ENCODE data around the gene PDK2.

PDK2 gene

DNA sequence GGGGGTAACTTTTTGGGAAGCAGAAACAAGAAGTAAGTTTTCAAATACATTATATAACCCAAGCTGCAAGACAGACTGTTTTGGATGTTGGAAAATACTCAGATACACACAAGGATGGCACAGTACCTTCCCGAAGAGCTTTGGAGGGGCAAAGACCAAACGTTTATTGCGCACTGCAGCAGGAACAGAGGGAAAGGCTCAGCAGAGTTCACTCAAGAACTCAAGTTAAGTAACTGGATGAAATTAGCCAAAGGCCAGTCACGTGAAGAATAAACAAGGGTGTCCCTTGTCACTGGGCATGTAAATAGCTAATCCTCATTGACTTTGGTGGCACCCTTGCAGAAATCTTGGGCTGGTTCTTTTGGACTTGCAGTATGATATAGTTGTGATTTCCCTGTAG, 2.8 kb downstream of the PDK2 start:
- DNase-seq: no peak
- Histone ChIP-seq H3K36me3 (ENCODE audit: control insufficient read depth in 4 of 4, insufficient read depth in 4 of 4, low read length in 3 of 4) (peaks cover 0 to 31% (median 23%) of the 10 kb centered on the region in 4 experiments), H3K4me1 (ENCODE audit: control extremely low read depth in 1 of 4, control insufficient read depth in 4 of 4, insufficient read depth in 4 of 4, low read length in 3 of 4) (peaks cover 0 to 24% (median 22%) of the 10 kb centered on the region in 4 experiments), H3K4me3 (ENCODE audit: control insufficient read depth in 1 of 7, extremely low read depth in 1 of 7, insufficient read depth in 4 of 7, low read depth in 2 of 7, low read length in 6 of 7) (no peak overlapping the region), H3K9me3 (ENCODE audit: control extremely low read depth in 1 of 5, control insufficient read depth in 4 of 5, insufficient read depth in 2 of 5, low read depth in 1 of 5, low read length in 4 of 5) (no peaks in the 10 kb centered on the region), H3K27ac (ENCODE audit: insufficient read depth in 1 of 2, low read depth in 1 of 2, low read length in 2 of 2, poor library complexity in 1 of 2, severe bottlenecking in 2 of 2) (no peak overlapping the region), H3K27me3 (replicated peaks in 2 of 5; ENCODE audit: control insufficient read depth in 4 of 5, insufficient read depth in 5 of 5, low read length in 4 of 5) (no peaks in the 10 kb centered on the region)
- ChIA-PET CTCF (interaction anchor here (1.0 to 11.8 kb wide), 4 partner anchors 10 to 63 kb away, joined by 3 to 134 read pairs (median 8); no protein-coding TSS in a partner anchor), POLR2A (no interaction called here)
- 95% methylated on average over 4 of the region's 4 CpGs for WGBS (ENCODE audit: insufficient coverage)

DNA sequence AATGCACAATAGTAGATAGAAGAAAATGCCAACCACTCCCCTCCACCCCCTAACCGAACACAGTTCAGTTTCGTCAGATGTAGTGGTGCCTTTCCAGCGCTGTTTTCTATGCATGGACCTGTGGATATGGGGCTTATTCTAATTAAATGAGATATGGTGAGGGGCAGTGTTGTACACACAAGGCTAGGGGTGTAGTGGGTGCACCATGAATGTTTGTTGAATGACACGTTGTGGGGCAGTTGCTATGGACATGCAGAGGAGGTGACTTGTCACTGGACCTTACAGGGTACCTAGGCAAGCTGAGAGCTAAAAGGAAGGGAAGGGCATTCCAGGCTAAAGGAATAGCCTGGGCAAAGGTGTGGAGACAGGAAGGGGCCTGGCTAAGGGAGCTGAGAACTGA, 3.4 kb downstream of the PDK2 start:
- Histone ChIP-seq H3K27ac (ENCODE audit: insufficient read depth in 1 of 2, low read depth in 1 of 2, low read length in 2 of 2, poor library complexity in 1 of 2, severe bottlenecking in 2 of 2) (no peak overlapping the region), H3K36me3 (ENCODE audit: control insufficient read depth in 4 of 4, insufficient read depth in 4 of 4, low read length in 3 of 4) (peaks cover 0 to 31% (median 26%) of the 10 kb centered on the region in 4 experiments), H3K4me1 (ENCODE audit: control extremely low read depth in 1 of 4, control insufficient read depth in 4 of 4, insufficient read depth in 4 of 4, low read length in 3 of 4) (peaks cover 0 to 24% (median 22%) of the 10 kb centered on the region in 4 experiments), H3K4me3 (ENCODE audit: control insufficient read depth in 1 of 7, extremely low read depth in 1 of 7, insufficient read depth in 4 of 7, low read depth in 2 of 7, low read length in 6 of 7) (no peak overlapping the region), H3K27me3 (replicated peaks in 2 of 5; ENCODE audit: control insufficient read depth in 4 of 5, insufficient read depth in 5 of 5, low read length in 4 of 5) (no peaks in the 10 kb centered on the region), H3K9me3 (ENCODE audit: control extremely low read depth in 1 of 5, control insufficient read depth in 4 of 5, insufficient read depth in 2 of 5, low read depth in 1 of 5, low read length in 4 of 5) (no peaks in the 10 kb centered on the region)
- 100% methylated on average over 1 of the region's 4 CpGs for WGBS (ENCODE audit: insufficient coverage)
- CTCF ChIA-PET: interaction anchor here (1.0 to 11.8 kb wide), 3 partner anchors 15 to 62 kb away, joined by 3 to 134 read pairs (median 5); no protein-coding TSS in a partner anchor
- no peak for DNase-seq
- POLR2A ChIA-PET: interaction anchor here (0.5 kb wide), 1 partner anchor 202 kb away, joined by 4 read pairs; no protein-coding TSS in a partner anchor

GRCh38 chr17:50099003-50099402, 3.9 kb downstream of the PDK2 start:
- Histone ChIP-seq H3K4me3 (ENCODE audit: control insufficient read depth in 1 of 7, extremely low read depth in 1 of 7, insufficient read depth in 4 of 7, low read depth in 2 of 7, low read length in 6 of 7) (no peak overlapping the region), H3K27me3 (replicated peaks in 2 of 5; ENCODE audit: control insufficient read depth in 4 of 5, insufficient read depth in 5 of 5, low read length in 4 of 5) (no peaks in the 10 kb centered on the region), H3K27ac (ENCODE audit: insufficient read depth in 1 of 2, low read depth in 1 of 2, low read length in 2 of 2, poor library complexity in 1 of 2, severe bottlenecking in 2 of 2) (no peak overlapping the region), H3K9me3 (ENCODE audit: control extremely low read depth in 1 of 5, control insufficient read depth in 4 of 5, insufficient read depth in 2 of 5, low read depth in 1 of 5, low read length in 4 of 5) (no peaks in the 10 kb centered on the region), H3K4me1 (ENCODE audit: control extremely low read depth in 1 of 4, control insufficient read depth in 4 of 4, insufficient read depth in 4 of 4, low read length in 3 of 4) (peaks cover 0 to 24% (median 21%) of the 10 kb centered on the region in 4 experiments), H3K36me3 (ENCODE audit: control insufficient read depth in 4 of 4, insufficient read depth in 4 of 4, low read length in 3 of 4) (peaks cover 0 to 35% (median 26%) of the 10 kb centered on the region in 4 experiments)
- ChIA-PET POLR2A (no interaction called here), CTCF (interaction anchor here (1.5 to 11.8 kb wide), 2 partner anchors 15 to 63 kb away, joined by 4 to 134 read pairs; no protein-coding TSS in a partner anchor)
- WGBS (ENCODE audit: insufficient coverage): 100% methylated on average over 1 of the region's 5 CpGs
- DNase-seq: no peak

DNA sequence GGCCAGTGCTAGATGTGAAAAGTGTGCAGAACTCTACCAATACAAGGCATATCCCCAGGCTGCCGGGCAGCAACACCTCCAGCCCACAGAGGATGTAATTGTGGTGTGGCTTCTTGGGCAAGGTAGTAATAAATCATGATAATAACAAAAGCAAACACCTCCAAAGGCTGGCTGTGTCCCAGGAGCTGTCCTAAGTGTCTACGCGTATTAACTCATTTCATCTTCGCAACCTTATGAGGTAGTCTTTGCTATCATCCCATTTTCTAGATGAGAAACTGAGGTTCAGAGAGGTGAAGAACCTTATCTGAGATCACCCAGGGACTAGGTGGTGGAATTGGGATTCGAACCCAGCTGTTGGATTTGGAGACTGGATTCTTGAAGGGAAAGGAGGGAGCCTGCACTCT, 5.3 kb downstream of the PDK2 start:
- Histone ChIP-seq H3K9me3 (ENCODE audit: control extremely low read depth in 1 of 5, control insufficient read depth in 4 of 5, insufficient read depth in 2 of 5, low read depth in 1 of 5, low read length in 4 of 5) (no peaks in the 10 kb centered on the region), H3K27ac (ENCODE audit: insufficient read depth in 1 of 2, low read depth in 1 of 2, low read length in 2 of 2, poor library complexity in 1 of 2, severe bottlenecking in 2 of 2) (no peak overlapping the region), H3K4me1 (ENCODE audit: control extremely low read depth in 1 of 4, control insufficient read depth in 4 of 4, insufficient read depth in 4 of 4, low read length in 3 of 4) (peaks cover 0 to 16% (median 15%) of the 10 kb centered on the region in 4 experiments), H3K36me3 (ENCODE audit: control insufficient read depth in 4 of 4, insufficient read depth in 4 of 4, low read length in 3 of 4) (peaks cover 0 to 47% (median 28%) of the 10 kb centered on the region in 4 experiments), H3K27me3 (replicated peaks in 2 of 5; ENCODE audit: control insufficient read depth in 4 of 5, insufficient read depth in 5 of 5, low read length in 4 of 5) (no peaks in the 10 kb centered on the region), H3K4me3 (ENCODE audit: control insufficient read depth in 1 of 7, extremely low read depth in 1 of 7, insufficient read depth in 4 of 7, low read depth in 2 of 7, low read length in 6 of 7) (no peak overlapping the region)
- POLR2A ChIA-PET: no interaction called here
- no peak for DNase-seq
- WGBS (ENCODE audit: insufficient coverage): 100% methylated on average over 1 of the region's 5 CpGs
- CTCF ChIA-PET: interaction anchor here (1.0 to 11.8 kb wide), 4 partner anchors 9 to 61 kb away, joined by 3 to 134 read pairs (median 4); no protein-coding TSS in a partner anchor

DNA sequence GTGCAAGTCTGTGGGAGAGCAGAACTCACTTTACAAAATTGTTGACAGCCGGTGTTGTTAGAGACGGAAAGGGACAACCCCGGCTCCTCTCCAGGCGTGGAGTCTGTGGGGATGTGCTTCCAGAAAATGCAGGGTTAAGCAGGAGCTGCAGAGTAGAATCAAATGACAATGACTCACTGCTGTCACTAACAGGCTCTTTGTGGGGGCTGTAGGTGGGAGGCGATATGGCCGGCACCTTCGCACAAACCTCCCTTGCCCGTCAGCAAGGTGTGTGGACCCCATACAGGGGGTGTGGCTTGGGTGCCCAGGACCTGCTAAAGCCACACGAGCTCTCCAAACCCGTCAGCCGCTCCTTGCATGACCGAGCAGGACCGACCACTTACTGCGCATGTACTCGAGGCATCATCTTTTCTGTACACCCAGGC, 5.8 kb downstream of the PDK2 start:
- 98% methylated on average over 15 of the region's 15 CpGs for WGBS (ENCODE audit: insufficient coverage)
- DNase-seq: no peak
- H3K4me3 ChIP-seq (ENCODE audit: control insufficient read depth in 1 of 7, extremely low read depth in 1 of 7, insufficient read depth in 4 of 7, low read depth in 2 of 7, low read length in 6 of 7): no peak overlapping the region

DNA sequence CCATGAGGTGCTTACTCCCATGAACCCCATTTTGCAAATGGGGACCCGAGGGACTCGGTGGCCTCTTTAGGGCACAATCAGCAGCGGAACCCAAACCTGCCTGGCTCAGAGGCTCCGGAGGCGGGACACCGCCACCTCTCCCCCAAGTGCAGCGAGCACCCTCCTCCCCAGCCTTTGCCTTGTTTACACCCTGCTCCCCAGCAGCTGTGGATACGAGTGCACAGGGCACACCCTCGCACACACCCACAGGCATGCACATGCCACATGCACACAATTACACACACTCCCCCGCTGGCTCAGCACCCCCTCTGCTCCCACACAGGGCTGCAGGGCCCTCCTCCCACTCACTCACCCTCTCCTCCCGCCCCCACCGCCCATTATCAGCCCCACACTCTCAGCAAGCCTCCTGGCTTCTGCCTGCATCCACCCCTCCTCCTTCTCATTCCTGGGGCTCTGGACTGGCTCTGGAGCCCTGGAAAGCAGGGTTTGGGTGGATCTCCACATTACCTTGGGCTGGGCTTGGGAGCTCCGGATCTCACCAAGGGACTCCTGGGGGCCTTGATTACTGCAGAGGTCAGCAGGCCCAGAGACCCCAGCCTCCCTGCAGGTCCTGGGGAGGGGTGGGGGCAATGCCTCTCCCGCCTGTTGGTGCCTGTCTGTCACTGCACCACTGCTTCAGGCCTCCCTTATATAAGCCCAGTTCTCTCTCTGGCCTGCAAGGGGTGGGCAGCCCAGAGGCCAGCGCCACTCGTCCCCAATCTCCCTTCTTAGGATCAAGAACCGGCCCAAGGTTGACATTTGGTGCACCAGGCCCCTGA, 6.4 kb downstream of the PDK2 start:
- ChIA-PET POLR2A (no interaction called here), CTCF (interaction anchor here (0.6 to 11.8 kb wide), 4 partner anchors 10 to 45 kb away, joined by 3 to 134 read pairs (median 4); no protein-coding TSS in a partner anchor)
- H3K4me3 ChIP-seq (ENCODE audit: control insufficient read depth in 1 of 7, extremely low read depth in 1 of 7, insufficient read depth in 4 of 7, low read depth in 2 of 7, low read length in 6 of 7): no peak overlapping the region
- peaks cover under 1 to 56% (median 32%) of the 10 kb centered on the region in 4 experiments for H3K36me3 ChIP-seq (ENCODE audit: control insufficient read depth in 4 of 4, insufficient read depth in 4 of 4, low read length in 3 of 4)
- WGBS (ENCODE audit: insufficient coverage): 97% methylated on average over 16 of the region's 17 CpGs
- peaks cover 0 to 6% (median 5%) of the 10 kb centered on the region in 4 experiments for H3K4me1 ChIP-seq (ENCODE audit: control extremely low read depth in 1 of 4, control insufficient read depth in 4 of 4, insufficient read depth in 4 of 4, low read length in 3 of 4)
- no peak for DNase-seq
- H3K9me3 ChIP-seq (ENCODE audit: control extremely low read depth in 1 of 5, control insufficient read depth in 4 of 5, insufficient read depth in 2 of 5, low read depth in 1 of 5, low read length in 4 of 5): no peaks in the 10 kb centered on the region
- no peak overlapping the region for H3K27ac ChIP-seq (ENCODE audit: insufficient read depth in 1 of 2, low read depth in 1 of 2, low read length in 2 of 2, poor library complexity in 1 of 2, severe bottlenecking in 2 of 2)
- no peaks in the 10 kb centered on the region for H3K27me3 ChIP-seq (replicated peaks in 2 of 5; ENCODE audit: control insufficient read depth in 4 of 5, insufficient read depth in 5 of 5, low read length in 4 of 5)

More for the DNA sequence above, 5.8 kb downstream of the PDK2 start:
- H3K4me1 ChIP-seq (ENCODE audit: control extremely low read depth in 1 of 4, control insufficient read depth in 4 of 4, insufficient read depth in 4 of 4, low read length in 3 of 4): peaks cover 0 to 11% (median 11%) of the 10 kb centered on the region in 4 experiments
- no peak overlapping the region for H3K27ac ChIP-seq (ENCODE audit: insufficient read depth in 1 of 2, low read depth in 1 of 2, low read length in 2 of 2, poor library complexity in 1 of 2, severe bottlenecking in 2 of 2)
- no peaks in the 10 kb centered on the region for H3K9me3 ChIP-seq (ENCODE audit: control extremely low read depth in 1 of 5, control insufficient read depth in 4 of 5, insufficient read depth in 2 of 5, low read depth in 1 of 5, low read length in 4 of 5)
- peaks cover 0 to 52% (median 29%) of the 10 kb centered on the region in 4 experiments for H3K36me3 ChIP-seq (ENCODE audit: control insufficient read depth in 4 of 4, insufficient read depth in 4 of 4, low read length in 3 of 4)
- no peaks in the 10 kb centered on the region for H3K27me3 ChIP-seq (replicated peaks in 2 of 5; ENCODE audit: control insufficient read depth in 4 of 5, insufficient read depth in 5 of 5, low read length in 4 of 5)
- POLR2A ChIA-PET: no interaction called here
- CTCF ChIA-PET: interaction anchor here (2.0 to 11.8 kb wide), 2 partner anchors 10 to 13 kb away, joined by 5 to 134 read pairs; no protein-coding TSS in a partner anchor

Data from common myeloid progenitor, CD34-positive (primary cell).